Neural progenitor cell (in vitro differentiated cells): ENCODE measurements around the gene SMG6. TPM values are rescaled to one million over a fixed set of nuclear protein-coding genes. Genes with fewer than 3 reads are reported as not detected.

Experiments used
- DNase-seq: peaks from one replicate; pipeline ENCODE4 v3.0.0-alpha.2; 2016; ENCODE audit warnings: low spot score
- H2AFZ ChIP-seq: fragments of 200-600 bp; sonication (generic); replicated peaks from 2 replicates; pipeline ENCODE4 v1.6.1; 2016; ENCODE audit warnings: antibody characterized with exemption
- H3F3A ChIP-seq: fragments of 200-600 bp; sonication (generic); 2 replicates; pipeline ENCODE4 v1.6.1; 2016; ENCODE audit warnings: antibody characterized with exemption, low read depth
- H3K27ac ChIP-seq: fragments of 200-600 bp; sonication (generic); 2 replicates; pipeline ENCODE4 v1.5.1; 2016; ENCODE audit warnings: mild to moderate bottlenecking
- H3K27me3 ChIP-seq: fragments of 200-600 bp; sonication (generic); 2 replicates; pipeline ENCODE4 v1.6.1; 2016; ENCODE audit warnings: mild to moderate bottlenecking, moderate library complexity
- H3K36me3 ChIP-seq: fragments of 200-600 bp; sonication (generic); 2 replicates; pipeline ENCODE4 v1.5.1; 2016
- H3K4me1 ChIP-seq: fragments of 200-600 bp; sonication (generic); 2 replicates; pipeline ENCODE4 v1.6.1; 2016; ENCODE audit warnings: mixed run types
- H3K4me2 ChIP-seq: fragments of 200-600 bp; sonication (generic); 2 replicates; pipeline ENCODE4 v1.6.1; 2016
- H3K4me3 ChIP-seq: fragments of 200-600 bp; sonication (generic); 2 replicates; pipeline ENCODE4 v1.5.1; 2016
- H3K79me2 ChIP-seq: fragments of 200-600 bp; sonication (generic); 2 replicates; pipeline ENCODE4 v1.6.1; 2016; ENCODE audit warnings: low read depth
- H3K9ac ChIP-seq: fragments of 200-600 bp; sonication (generic); 2 replicates; pipeline ENCODE4 v1.6.1; 2016
- H3K9me3 ChIP-seq: fragments of 200-600 bp; sonication (generic); 2 replicates; pipeline ENCODE4 v1.5.1; 2016; ENCODE audit warnings: low read depth
- H4K20me1 ChIP-seq: fragments of 200-600 bp; sonication (generic); 2 replicates; pipeline ENCODE4 v1.6.1; 2016; ENCODE audit warnings: low read depth
- H3K27ac Mint-ChIP-seq: 3 replicates; pipeline ENCODE4 v1.8.0; 2021; ENCODE audit warnings: mixed read lengths
- H3K27me3 Mint-ChIP-seq: 2 replicates; pipeline ENCODE4 v1.8.0; 2022; ENCODE audit warnings: low read depth, mild to moderate bottlenecking, inconsistent platforms, moderate library complexity, mixed read lengths; ENCODE audit not compliant: insufficient read depth
- H3K36me3 Mint-ChIP-seq: 3 replicates; pipeline ENCODE4 v1.8.0; 2021; ENCODE audit warnings: mixed read lengths
- H3K4me1 Mint-ChIP-seq: 3 replicates; pipeline ENCODE4 v1.8.0; 2021; ENCODE audit warnings: mixed read lengths
- H3K4me3 Mint-ChIP-seq: 3 replicates; pipeline ENCODE4 v1.8.0; 2021; ENCODE audit warnings: mild to moderate bottlenecking, moderate library complexity, mixed read lengths
- H3K9me3 Mint-ChIP-seq: 3 replicates; pipeline ENCODE4 v1.8.0; 2020; ENCODE audit warnings: mixed read lengths
- EZH2 ChIP-seq: fragments of 200-600 bp; sonication (generic); IDR thresholded peaks from 2 replicates; pipeline ENCODE4 v1.6.1; 2017; ENCODE audit warnings: antibody characterized with exemption, mild to moderate bottlenecking, moderate library complexity
- EZH2phosphoT487 ChIP-seq: fragments of 200-600 bp; sonication (generic); IDR thresholded peaks from 2 replicates; pipeline ENCODE4 v1.6.1; 2017; ENCODE audit warnings: antibody characterized with exemption
- total RNA-seq: library from RNA; depleted of rRNA; stranded (reverse); fragments of >200 nt; gene quantifications from 2 replicates; pipeline ENCODE4 v1.2.3, GENCODE V29; 2015; ENCODE audit warnings: low replicate concordance
- TF ChIP-seq, protein P1 (sequence below): fragments of 200-600 bp; sonication (generic); IDR thresholded peaks from 2 replicates; pipeline ENCODE4 v1.5.1; 2017; ENCODE audit warnings: antibody characterized with exemption, mild to moderate bottlenecking

The SMG6 gene
- total RNA-seq, 1 donor from 2014 or later: 19.0 TPM

- no peak overlapping the region for H3K27ac Mint-ChIP-seq
- TF ChIP-seq, protein P1, sequence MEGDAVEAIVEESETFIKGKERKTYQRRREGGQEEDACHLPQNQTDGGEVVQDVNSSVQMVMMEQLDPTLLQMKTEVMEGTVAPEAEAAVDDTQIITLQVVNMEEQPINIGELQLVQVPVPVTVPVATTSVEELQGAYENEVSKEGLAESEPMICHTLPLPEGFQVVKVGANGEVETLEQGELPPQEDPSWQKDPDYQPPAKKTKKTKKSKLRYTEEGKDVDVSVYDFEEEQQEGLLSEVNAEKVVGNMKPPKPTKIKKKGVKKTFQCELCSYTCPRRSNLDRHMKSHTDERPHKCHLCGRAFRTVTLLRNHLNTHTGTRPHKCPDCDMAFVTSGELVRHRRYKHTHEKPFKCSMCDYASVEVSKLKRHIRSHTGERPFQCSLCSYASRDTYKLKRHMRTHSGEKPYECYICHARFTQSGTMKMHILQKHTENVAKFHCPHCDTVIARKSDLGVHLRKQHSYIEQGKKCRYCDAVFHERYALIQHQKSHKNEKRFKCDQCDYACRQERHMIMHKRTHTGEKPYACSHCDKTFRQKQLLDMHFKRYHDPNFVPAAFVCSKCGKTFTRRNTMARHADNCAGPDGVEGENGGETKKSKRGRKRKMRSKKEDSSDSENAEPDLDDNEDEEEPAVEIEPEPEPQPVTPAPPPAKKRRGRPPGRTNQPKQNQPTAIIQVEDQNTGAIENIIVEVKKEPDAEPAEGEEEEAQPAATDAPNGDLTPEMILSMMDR: no peak
- TF ChIP-seq EZH2phosphoT487 (no peak), EZH2 (no peak)
- H3K27ac ChIP-seq: no peak overlapping the region
Measured at GRCh38 chr17:2067608-2068024, 236.0 kb downstream of the SMG6 start.

DNA sequence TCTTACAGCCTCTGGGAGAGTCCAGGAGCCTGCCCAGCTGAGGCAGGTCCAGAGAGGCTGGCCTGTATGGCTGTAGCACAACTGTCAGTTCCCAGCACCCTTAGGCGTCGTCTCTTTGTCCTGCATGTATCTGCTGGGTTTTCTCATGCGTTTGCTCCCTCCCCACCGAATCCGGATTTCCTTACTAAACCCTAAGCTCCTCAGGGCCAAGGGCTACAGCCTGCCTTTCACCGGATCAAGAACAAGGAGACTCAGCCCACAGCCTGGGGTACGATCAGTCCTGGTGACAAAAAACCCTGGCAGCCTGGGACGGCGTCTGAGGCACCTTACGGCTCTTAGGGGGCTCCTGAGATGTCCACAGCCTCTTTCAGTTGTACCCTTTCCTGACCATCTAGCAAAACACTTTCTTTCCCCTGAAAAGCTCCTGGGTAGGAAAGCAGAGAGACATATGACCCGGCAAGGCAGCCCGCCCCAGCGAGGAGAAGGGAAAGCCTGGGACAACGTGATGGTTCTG lies 236.5 kb downstream of the SMG6 start:
- Histone ChIP-seq H3K27me3 (peaks cover 5% of the 10 kb centered on the region), H3K9ac (no peak overlapping the region), H4K20me1 (peaks cover 25% of the 10 kb centered on the region), H3K36me3 (no peaks in the 10 kb centered on the region), H3K4me3 (no peak overlapping the region), H3K4me2 (no peak overlapping the region), H3F3A (no peaks in the 10 kb centered on the region), H3K79me2 (no peaks in the 10 kb centered on the region), H3K4me1 (no peaks in the 10 kb centered on the region), H3K9me3 (no peaks in the 10 kb centered on the region), H3K27ac (no peak overlapping the region), H2AFZ (no peak overlapping the region)
- H3K27me3 Mint-ChIP-seq: peaks cover 8% of the 10 kb centered on the region
- DNase-seq: no peak
- H3K27ac Mint-ChIP-seq: no peak overlapping the region
- no peak for TF ChIP-seq EZH2phosphoT487
- TF ChIP-seq EZH2: no peak
- peaks cover 44% of the 10 kb centered on the region for H3K4me1 Mint-ChIP-seq
- no peaks in the 10 kb centered on the region for H3K9me3 Mint-ChIP-seq
- peaks cover 34% of the 10 kb centered on the region for H3K36me3 Mint-ChIP-seq
- H3K4me3 Mint-ChIP-seq: no peak overlapping the region

More at GRCh38 chr17:2067608-2068024, 236.0 kb downstream of the SMG6 start:
- Mint-ChIP-seq H3K27me3 (peaks cover 6% of the 10 kb centered on the region), H3K4me1 (peaks cover 38% of the 10 kb centered on the region), H3K36me3 (peaks cover 33% of the 10 kb centered on the region), H3K9me3 (no peaks in the 10 kb centered on the region), H3K4me3 (no peak overlapping the region)
- Histone ChIP-seq H3K27me3 (peaks cover under 1% of the 10 kb centered on the region), H3K36me3 (no peaks in the 10 kb centered on the region), H2AFZ (no peak overlapping the region), H3K9ac (no peak overlapping the region), H3K4me1 (no peaks in the 10 kb centered on the region), H3F3A (no peaks in the 10 kb centered on the region), H3K4me2 (no peak overlapping the region), H3K9me3 (no peaks in the 10 kb centered on the region), H3K79me2 (no peaks in the 10 kb centered on the region), H3K4me3 (no peak overlapping the region), H4K20me1 (peaks cover 20% of the 10 kb centered on the region)
- no peak for DNase-seq

DNA sequence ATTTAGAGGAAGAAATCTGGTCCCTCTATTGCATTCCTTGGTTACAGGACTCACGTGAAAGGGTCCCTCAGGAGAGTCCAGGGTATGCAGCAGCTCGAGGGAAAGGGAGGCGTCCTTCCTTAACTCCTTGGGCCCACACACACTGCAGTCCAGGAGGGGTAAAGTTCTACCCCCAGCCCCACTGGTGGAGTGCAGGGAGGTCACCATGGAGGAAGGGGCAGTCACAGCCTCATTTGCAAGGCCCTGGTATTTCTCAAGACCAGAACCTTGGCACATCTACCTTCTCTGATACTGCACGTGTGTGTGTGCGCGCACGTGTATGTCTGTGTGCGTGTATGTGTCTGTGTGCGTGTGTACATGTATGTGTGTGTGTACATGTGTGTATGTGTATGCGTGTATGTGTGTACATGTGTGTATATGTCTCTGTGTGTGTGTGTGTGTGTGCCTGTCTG lies 237.6 kb downstream of the SMG6 start:
- Mint-ChIP-seq H3K4me3 (no peak overlapping the region), H3K36me3 (peaks cover 34% of the 10 kb centered on the region), H3K27ac (peak overlapping the region; percentile 4), H3K27me3 (peaks cover 8% of the 10 kb centered on the region), H3K9me3 (no peaks in the 10 kb centered on the region), H3K4me1 (peaks cover 44% of the 10 kb centered on the region)
- H3K27ac ChIP-seq: no peak overlapping the region
- H3F3A ChIP-seq: no peaks in the 10 kb centered on the region
- H4K20me1 ChIP-seq: peaks cover 33% of the 10 kb centered on the region
- H3K36me3 ChIP-seq: no peaks in the 10 kb centered on the region
- no peaks in the 10 kb centered on the region for H3K79me2 ChIP-seq
- H3K9me3 ChIP-seq: no peaks in the 10 kb centered on the region
- TF ChIP-seq EZH2 (no peak), EZH2phosphoT487 (no peak)
- peaks cover 17% of the 10 kb centered on the region for H3K27me3 ChIP-seq
- H3K4me1 ChIP-seq: no peaks in the 10 kb centered on the region
- no peak overlapping the region for H2AFZ ChIP-seq
- no peak overlapping the region for H3K9ac ChIP-seq
- DNase-seq: no peak
- H3K4me2 ChIP-seq: no peak overlapping the region
- no peak overlapping the region for H3K4me3 ChIP-seq

- Histone ChIP-seq H2AFZ (no peak overlapping the region), H3K4me1 (no peaks in the 10 kb centered on the region), H3K27me3 (peaks cover 24% of the 10 kb centered on the region), H3K79me2 (no peaks in the 10 kb centered on the region), H3K4me3 (no peak overlapping the region), H3F3A (no peaks in the 10 kb centered on the region), H3K27ac (no peak overlapping the region), H3K9me3 (no peaks in the 10 kb centered on the region), H3K36me3 (no peaks in the 10 kb centered on the region), H3K4me2 (no peak overlapping the region), H4K20me1 (peaks cover 36% of the 10 kb centered on the region), H3K9ac (no peak overlapping the region)
- H3K36me3 Mint-ChIP-seq: peaks cover 39% of the 10 kb centered on the region
- H3K4me1 Mint-ChIP-seq: peaks cover 46% of the 10 kb centered on the region
- H3K4me3 Mint-ChIP-seq: no peak overlapping the region
- peaks cover 11% of the 10 kb centered on the region for H3K27me3 Mint-ChIP-seq
- H3K9me3 Mint-ChIP-seq: no peaks in the 10 kb centered on the region
- DNase-seq: peak; percentile 74
- H3K27ac Mint-ChIP-seq: no peak overlapping the region
- TF ChIP-seq, protein P1: peak; percentile 59
- no peak for TF ChIP-seq EZH2phosphoT487
- TF ChIP-seq EZH2: no peak
Measured at GRCh38 chr17:2064980-2065785, 238.4 kb downstream of the SMG6 start.
